Thoracic aorta (tissue), 2 donors: Measurements from ENCODE around the gene HNRNPF. TPM values are rescaled to one million over a fixed set of nuclear protein-coding genes. Genes with fewer than 3 reads are reported as not detected.
"Not testable (repeated sequence)": the region's sequence is repeated elsewhere in the genome, so short reads cannot be mapped to it uniquely, and the experiment has no call there.

Source experiments
- ATAC-seq: fragments of 150-250 bp; one replicate; pipeline ENCODE4 v1.8.0; 2017; ENCODE audit warnings: low read depth; ENCODE audit not compliant: insufficient number of reproducible peaks, low FRiP score
- DNase-seq: peaks from one replicate; pipeline ENCODE4 v3.0.0-alpha.2; 2020; ENCODE audit warnings: low spot score
- H3K27ac ChIP-seq, 2 donors: fragments of 200-600 bp; sonication (generic); 1 replicate in 1 of 2; 2 replicates in 1 of 2; pipeline ENCODE4 v1.5.1; 2016; ENCODE audit warnings: mild to moderate bottlenecking in 2 of 2, moderate library complexity in 2 of 2
- H3K27me3 ChIP-seq: fragments of 200-600 bp; sonication (generic); replicated peaks from 2 replicates; pipeline ENCODE4 v1.6.0; 2016; ENCODE audit warnings: mild to moderate bottlenecking; ENCODE audit not compliant: insufficient read depth
- H3K36me3 ChIP-seq: fragments of 200-600 bp; sonication (generic); one replicate; pipeline ENCODE4 v1.5.1; 2016
- H3K4me1 ChIP-seq, 2 donors: fragments of 200-600 bp; sonication (generic); 1 replicate in 1 of 2; 2 replicates in 1 of 2; pipeline versions ENCODE4 v1.5.1 to v1.6.0; 2016; ENCODE audit warnings: low read depth in 2 of 2, mild to moderate bottlenecking in 1 of 2; ENCODE audit not compliant: control insufficient read depth in 1 of 2
- H3K4me3 ChIP-seq: fragments of 200-600 bp; sonication (generic); 2 replicates; pipeline ENCODE4 v1.5.1; 2016; ENCODE audit warnings: mild to moderate bottlenecking
- H3K9me3 ChIP-seq: fragments of 200-600 bp; sonication (generic); 2 replicates; pipeline ENCODE4 v1.5.1; 2016
- CTCF ChIP-seq: fragments of 200-600 bp; sonication (generic); IDR thresholded peaks from one replicate; pipeline ENCODE4 v1.5.1; 2019; ENCODE audit warnings: antibody characterized with exemption
- total RNA-seq, 2 donors: library from RNA; depleted of rRNA; stranded (reverse); fragments of >200 nt; gene quantifications; one replicate each; pipeline versions ENCODE4 v1.1.0 to v1.2.3, GENCODE V29; 2016

Gene HNRNPF
- total RNA-seq, 2 donors from 2014 or later, result 86.6 to 137 TPM

DNA sequence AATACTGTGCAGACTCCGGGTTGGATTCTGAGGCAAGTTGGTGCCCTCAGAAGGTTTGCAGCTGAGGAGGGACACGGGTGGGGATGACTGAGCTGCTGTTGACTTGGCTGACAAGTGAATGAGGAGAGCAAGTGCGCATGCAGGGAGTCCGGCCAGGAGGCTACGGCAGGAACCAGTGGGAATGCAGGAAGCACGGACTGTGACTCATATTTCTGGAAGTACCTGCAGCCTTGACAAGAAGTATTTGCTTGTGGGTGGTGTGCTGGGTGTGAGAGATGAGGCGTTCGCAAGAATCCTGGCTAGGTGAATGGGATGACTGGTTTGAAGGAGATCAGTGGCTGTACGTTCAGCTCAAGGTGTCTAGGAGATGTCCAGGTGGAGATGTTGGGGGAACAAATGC is 68.4 kb downstream of the HNRNPF start:
- no peaks in the 10 kb centered on the region for H3K9me3 ChIP-seq
- no peaks in the 10 kb centered on the region for H3K27me3 ChIP-seq
- DNase-seq, result no peak
- H3K36me3 ChIP-seq, result no peaks in the 10 kb centered on the region
- ATAC-seq, result no peak
- TF ChIP-seq CTCF, result no peak
- no peak overlapping the region for H3K4me3 ChIP-seq
- no peaks in the 10 kb centered on the region for H3K4me1 ChIP-seq
- H3K27ac ChIP-seq, result no peak overlapping the region

DNA sequence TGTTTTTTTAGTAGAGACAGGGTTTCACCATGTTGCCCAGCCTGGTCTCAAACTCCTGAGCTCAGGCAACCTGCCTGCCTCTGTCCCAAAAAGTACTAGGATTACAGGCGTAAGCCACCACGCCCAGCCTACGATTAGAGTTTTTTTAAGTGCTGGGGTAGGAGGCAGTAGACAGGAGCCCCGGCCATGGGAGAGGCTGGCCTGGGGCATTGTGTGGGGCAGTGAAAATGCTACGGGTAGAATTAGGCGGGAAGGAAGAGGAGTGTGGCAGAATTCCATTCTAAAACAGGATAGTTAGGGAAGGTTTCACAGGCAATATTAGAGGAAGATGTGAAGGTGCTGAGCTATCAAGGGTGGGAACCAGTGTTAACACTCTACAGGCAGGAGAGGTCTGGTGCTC is 68.9 kb downstream of the HNRNPF start:
- H3K36me3 ChIP-seq, result no peaks in the 10 kb centered on the region
- H3K4me3 ChIP-seq, result no peak overlapping the region
- H3K27ac ChIP-seq, result no peak overlapping the region
- no peaks in the 10 kb centered on the region for H3K9me3 ChIP-seq
- TF ChIP-seq CTCF, result no peak
- DNase-seq (no peak), ATAC-seq (no peak)
- H3K4me1 ChIP-seq, result no peaks in the 10 kb centered on the region
- H3K27me3 ChIP-seq, result no peaks in the 10 kb centered on the region

- Histone ChIP-seq H3K27me3 (no peaks in the 10 kb centered on the region), H3K9me3 (no peaks in the 10 kb centered on the region)
- TF ChIP-seq CTCF, result no peak
Observed at GRCh38 chr10:43339136-43339535, 69.8 kb downstream of the HNRNPF start.

DNA sequence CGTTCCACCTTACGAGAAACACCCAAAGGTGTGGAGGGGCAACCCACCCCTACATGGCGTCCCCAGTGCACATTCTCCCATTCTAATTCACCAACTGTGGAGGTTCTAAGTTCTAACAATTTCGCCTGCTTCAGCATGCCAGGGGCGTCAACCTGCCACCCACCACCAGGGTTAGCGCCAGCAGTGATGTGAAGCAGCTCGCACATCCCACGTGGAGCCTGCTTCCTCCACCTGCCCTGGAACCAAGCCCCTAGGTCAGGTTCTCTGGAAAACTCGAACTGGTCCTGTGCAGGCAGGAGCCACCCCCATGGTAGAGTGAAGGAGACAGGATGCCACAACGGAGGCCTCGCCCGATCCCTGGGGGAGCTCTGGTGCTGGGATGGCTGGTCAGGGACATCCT is 70.9 kb downstream of the HNRNPF start:
- no peak for TF ChIP-seq CTCF
- DNase-seq, result no peak
- no peaks in the 10 kb centered on the region for H3K27me3 ChIP-seq
- no peak for ATAC-seq
- H3K9me3 ChIP-seq, result no peaks in the 10 kb centered on the region
- H3K27ac ChIP-seq, result no peak overlapping the region
- no peaks in the 10 kb centered on the region for H3K36me3 ChIP-seq
- no peaks in the 10 kb centered on the region for H3K4me1 ChIP-seq
- H3K4me3 ChIP-seq, result no peak overlapping the region

More at GRCh38 chr10:43339136-43339535, 69.8 kb downstream of the HNRNPF start:
- H3K4me1 ChIP-seq, result no peaks in the 10 kb centered on the region
- H3K27ac ChIP-seq, result no peak overlapping the region
- no peak for DNase-seq
- no peak for ATAC-seq
- H3K4me3 ChIP-seq, result no peak overlapping the region
- H3K36me3 ChIP-seq, result no peaks in the 10 kb centered on the region

GRCh38 chr10:43337536-43337935 is 71.5 kb downstream of the HNRNPF start:
- H3K9me3 ChIP-seq, H3K27ac ChIP-seq, H3K4me3 ChIP-seq, H3K4me1 ChIP-seq, DNase-seq, H3K27me3 ChIP-seq, H3K36me3 ChIP-seq, ATAC-seq: not testable (repeated sequence)

DNA sequence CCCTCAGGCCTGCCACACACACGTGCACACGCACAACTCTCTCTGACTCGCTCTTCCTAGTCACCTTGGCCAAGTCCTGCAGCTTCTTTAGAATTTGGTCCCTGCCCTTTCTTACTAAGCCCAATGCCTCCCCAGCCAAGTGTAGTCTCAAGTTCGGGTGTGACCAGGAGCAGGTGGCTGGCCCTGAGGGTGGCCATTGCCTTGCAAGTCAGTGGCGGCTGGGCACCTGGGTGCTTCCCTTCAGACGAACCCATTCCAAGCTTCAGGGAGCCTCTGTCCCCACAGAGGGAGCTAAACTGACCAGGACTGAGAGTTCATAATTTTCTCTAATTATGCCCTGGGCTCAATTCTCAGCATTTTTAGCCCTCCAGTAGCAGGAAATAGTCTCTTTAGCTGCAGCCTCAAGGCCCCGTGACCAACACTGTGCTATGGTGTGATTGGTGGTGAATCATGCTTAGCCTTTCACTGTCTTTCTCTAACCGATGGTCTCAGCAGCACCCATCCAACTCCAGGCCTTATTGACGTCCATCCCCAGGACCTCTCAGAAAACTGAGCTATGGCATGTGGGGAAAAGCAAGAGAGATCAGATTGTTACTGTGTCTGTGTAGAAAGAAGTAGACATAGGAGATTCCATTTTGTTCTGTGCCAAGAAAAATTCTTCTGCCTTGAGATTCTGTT is 72.2 kb downstream of the HNRNPF start:
- Histone ChIP-seq H3K4me3 (no peak overlapping the region), H3K27ac (no peak overlapping the region), H3K36me3 (no peaks in the 10 kb centered on the region), H3K9me3 (no peaks in the 10 kb centered on the region), H3K4me1 (no peaks in the 10 kb centered on the region), H3K27me3 (no peaks in the 10 kb centered on the region)
- DNase-seq (no peak), ATAC-seq (no peak)
- no peak for TF ChIP-seq CTCF
